Left lung (tissue), 14 donors: ENCODE measurements around the gene REG3G. TPM values are rescaled to one million over a fixed set of nuclear protein-coding genes. Genes with fewer than 3 reads are reported as not detected.
A peak's percentile ranks its signal among the peaks of the same experiment; 100 is the strongest.

Experiments used
- ATAC-seq: fragments of 200-7000 bp; cut with Tn5 transposase; one replicate; pipeline ENCODE4 v1.9.1; 2020; ENCODE audit warnings: moderate library complexity
- DNase-seq, 4 donors: peaks; one replicate each; pipeline ENCODE4 v3.0.0-alpha.2; 2013 to 2020
- H3K27ac ChIP-seq, 2 donors: fragments of 200-600 bp; sonication (generic) in 1 of 2; one replicate each; pipeline versions ENCODE4 v1.5.0 to v1.8.0; 2020 to 2021
- H3K27me3 ChIP-seq, 2 donors: fragments of 200-600 bp; sonication (generic) in 1 of 2; one replicate each; pipeline versions ENCODE4 v1.5.0 to v1.8.0; 2020 to 2021
- H3K36me3 ChIP-seq, 2 donors: fragments of 200-600 bp; sonication (generic) in 1 of 2; one replicate each; pipeline versions ENCODE4 v1.5.0 to v1.8.0; 2020 to 2021
- H3K4me1 ChIP-seq, 2 donors: fragments of 200-600 bp; one replicate each; pipeline ENCODE4 v1.8.0; 2021
- H3K4me3 ChIP-seq, 2 donors: fragments of 200-600 bp; sonication (generic) in 1 of 2; one replicate each; pipeline versions ENCODE4 v1.5.0 to v1.8.0; 2020 to 2021; ENCODE audit warnings: mild to moderate bottlenecking in 1 of 2
- H3K9me3 ChIP-seq, 2 donors: fragments of 200-600 bp; sonication (generic) in 1 of 2; one replicate each; pipeline versions ENCODE4 v1.5.0 to v1.8.0; 2020 to 2021
- CTCF ChIP-seq, 2 donors: fragments of 200-600 bp; sonication (generic) in 1 of 2; IDR thresholded peaks; one replicate each; pipeline versions ENCODE4 v1.5.0 to v1.8.0; 2021; ENCODE audit warnings: antibody characterized with exemption in 2 of 2
- intact Hi-C, 2 donors: fragments of 100-400 bp; cut with DNase I; formaldehyde crosslinking; loops; one replicate each; pipeline versions ENCODE4 v1.11.2 to v1.14.2; 2022
- long read RNA-seq, 12 donors: library from polyadenylated mRNA in 2 of 12; unstranded in 2 of 12; transcript quantifications; one replicate each; pipeline ENCODE4 v2.0.0 and lab custom pipeline, GENCODE V29; 2019 to 2026
- polyA plus RNA-seq, 6 donors: library from polyadenylated mRNA; unstranded; fragments of 120-200 nt; gene quantifications; one replicate each; pipeline ENCODE4 v1.2.1, GENCODE V29; 2013; ENCODE audit not compliant: insufficient read length in 6 of 6
- total RNA-seq, 2 donors: library from RNA; stranded (reverse); fragmentation: NEBNext Ultra II Directional; extraction: Animal tissue kit (Norgen Biotek cat#: 25700); gene quantifications; one replicate each; pipeline ENCODE4 v1.2.1, GENCODE V29; 2021
- donor health status: DM: no; HTN: yes; CAD: no.
- donor health status: DM: no; HTN: no; CAD: no.

Gene REG3G
- total RNA-seq (not detected), polyA plus RNA-seq (not detected)
- long read RNA-seq, donor 1: 0 reads
- long read RNA-seq, donor 2: 0 reads
- long read RNA-seq, donor 3: 0 reads
- long read RNA-seq, donor 4: 0 reads
- long read RNA-seq, donor 5: 0 reads
- long read RNA-seq, donor 6: 0 reads
- long read RNA-seq, donor 7: 0 reads
- long read RNA-seq, donor 8: 0 reads
- long read RNA-seq, donor 9: 0 reads
- long read RNA-seq, donor 10: 0 reads
- long read RNA-seq, donor 11: 0 reads
- long read RNA-seq, donor 12: 0 reads

- H3K9me3 ChIP-seq: no peaks in the 10 kb centered on the region
- H3K4me1 ChIP-seq: no peaks in the 10 kb centered on the region
- no peak within 1 kb of the TSS for H3K4me3 ChIP-seq
- H3K27ac ChIP-seq: no peak within 1 kb of the TSS
- ATAC-seq (no peak), DNase-seq (peak in 1 of 4 donors; percentile 1)
- intact Hi-C loops: no loop called here
- TF ChIP-seq CTCF (IDR thresholded peaks at IDR 0.05): no peak
- no peaks in the 10 kb centered on the region for H3K27me3 ChIP-seq
- no peaks in the 10 kb centered on the region for H3K36me3 ChIP-seq
Measured at GRCh38 chr2:79025421-79025820, at the start of gene REG3G. Gene REG3G (plus strand): TSS chr2:79025702. CDS start chr2:79026094, 392 bp downstream.

- H3K4me1 ChIP-seq: no peaks in the 10 kb centered on the region
Measured at GRCh38 chr2:78977661-78978145, 47.8 kb upstream of the REG3G start.

GRCh38 chr2:78978340-78978739 lies 47.2 kb upstream of the REG3G start:
- no peak for TF ChIP-seq CTCF (IDR thresholded peaks at IDR 0.05)
- Histone ChIP-seq H3K27me3 (peaks cover 0 to 16% of the 10 kb centered on the region in 2 donors), H3K4me1 (no peaks in the 10 kb centered on the region), H3K36me3 (no peaks in the 10 kb centered on the region), H3K9me3 (no peaks in the 10 kb centered on the region), H3K27ac (no peak overlapping the region), H3K4me3 (no peak overlapping the region)
- intact Hi-C loops: no loop called here
- ATAC-seq (no peak), DNase-seq (no peak)

More at GRCh38 chr2:78977661-78978145, 47.8 kb upstream of the REG3G start:
- TF ChIP-seq CTCF (IDR thresholded peaks at IDR 0.05): no peak
- Histone ChIP-seq H3K27me3 (peaks cover 0 to 15% of the 10 kb centered on the region in 2 donors), H3K9me3 (no peaks in the 10 kb centered on the region), H3K27ac (peak overlapping the region in 1 of 2 donors; percentile 26), H3K4me3 (no peak overlapping the region), H3K36me3 (no peaks in the 10 kb centered on the region)
- no peak for DNase-seq
- ATAC-seq: no peak
- intact Hi-C loops: no loop called here

- no peaks in the 10 kb centered on the region for H3K36me3 ChIP-seq
- peak; percentile 63 for ATAC-seq
- TF ChIP-seq CTCF (IDR thresholded peaks at IDR 0.05): peak; percentile 53 to 67
- intact Hi-C loops: no loop called here
- peak in 2 of 4 donors; percentile 42 to 71 for DNase-seq
- no peak overlapping the region for H3K4me3 ChIP-seq
- no peak overlapping the region for H3K27ac ChIP-seq
- H3K27me3 ChIP-seq: peaks cover 0 to 16% of the 10 kb centered on the region in 2 donors
- H3K4me1 ChIP-seq: no peaks in the 10 kb centered on the region
- H3K9me3 ChIP-seq: no peaks in the 10 kb centered on the region
Measured at GRCh38 chr2:78979380-78980151, 45.9 kb upstream of the REG3G start.

GRCh38 chr2:78980152-78980465 lies 45.4 kb upstream of the REG3G start:
- no peak for DNase-seq

More at GRCh38 chr2:78980152-78980465, 45.4 kb upstream of the REG3G start:
- TF ChIP-seq CTCF (IDR thresholded peaks at IDR 0.05): no peak
- Histone ChIP-seq H3K27me3 (peaks cover 0 to 16% of the 10 kb centered on the region in 2 donors), H3K27ac (no peak overlapping the region), H3K4me1 (no peaks in the 10 kb centered on the region), H3K36me3 (no peaks in the 10 kb centered on the region), H3K9me3 (no peaks in the 10 kb centered on the region), H3K4me3 (no peak overlapping the region)
- ATAC-seq: no peak
- intact Hi-C loops: no loop called here
